ENCODE measurements around the gene MXI1.

- no peak for TF ChIP-seq PATZ1 (CRISPR knock-in tag; IDR thresholded peaks at IDR 0.05; ENCODE audit: borderline replicate concordance)
- no peak for TF ChIP-seq ZNF70 (CRISPR knock-in tag; IDR thresholded peaks at IDR 0.05)
- TF ChIP-seq ARNTL (CRISPR knock-in tag; IDR thresholded peaks at IDR 0.05; ENCODE audit: borderline replicate concordance, low read depth) = no peak
- TF ChIP-seq BACH2 (CRISPR knock-in tag; IDR thresholded peaks at IDR 0.05; ENCODE audit: borderline replicate concordance) = no peak
- no peak for TF ChIP-seq CREB5 (CRISPR knock-in tag; IDR thresholded peaks at IDR 0.05; ENCODE audit: low read depth)
- no peak for TF ChIP-seq TCF4 (CRISPR knock-in tag; IDR thresholded peaks at IDR 0.05; ENCODE audit: borderline replicate concordance)
- TF ChIP-seq ZFP3 (CRISPR knock-in tag; IDR thresholded peaks at IDR 0.05) = no peak
Observed at GRCh38 chr10:110216240-110216639, 8.8 kb downstream of the MXI1 start.
